Activated CD4-positive, CD25-positive, alpha-beta regulatory T cell treated with anti-CD3 and anti-CD28 coated beads, Interleukin-2, amount 50 U/mL, for 24 hours (primary cell): ENCODE measurements around the gene LEFTY1.
"Not testable (repeated sequence)": the region's sequence is repeated elsewhere in the genome, so short reads cannot be mapped to it uniquely, and the experiment has no call there.

Source experiments
- ATAC-seq, 2 donors: fragments of 150-1000 bp; cut with Tn5 transposase; one replicate each; pipeline ENCODE4 v1.10.0; 2021; ENCODE audit warnings: mild to moderate bottlenecking in 1 of 2, moderate library complexity in 1 of 2

The LEFTY1 gene

GRCh38 chr1:225888898-225889601, at the start of gene LEFTY1:
LEFTY1 (minus strand) TSS chr1:225889146; CDS start chr1:225889066, 80 bp downstream.
- ATAC-seq: no peak

GRCh38 chr1:225937048-225937968, 48.4 kb upstream of the LEFTY1 start:
- no peak for ATAC-seq

- no peak for ATAC-seq
Observed at GRCh38 chr1:225936523-225936922, 47.6 kb upstream of the LEFTY1 start.

GRCh38 chr1:225936086-225936485, 47.1 kb upstream of the LEFTY1 start:
- ATAC-seq: not testable (repeated sequence)

GRCh38 chr1:225934711-225935110, 45.8 kb upstream of the LEFTY1 start:
- ATAC-seq: no peak

GRCh38 chr1:225933072-225933471, 44.1 kb upstream of the LEFTY1 start:
- ATAC-seq: no peak

GRCh38 chr1:225931270-225932136, 42.6 kb upstream of the LEFTY1 start:
- ATAC-seq: no peak

GRCh38 chr1:225930566-225930965, 41.6 kb upstream of the LEFTY1 start:
- ATAC-seq: no peak

GRCh38 chr1:225929462-225929861, 40.5 kb upstream of the LEFTY1 start:
- ATAC-seq: not testable (repeated sequence)

GRCh38 chr1:225928186-225929175, 39.5 kb upstream of the LEFTY1 start:
- ATAC-seq: no peak

- ATAC-seq: no peak
Observed at GRCh38 chr1:225926551-225927113, 37.7 kb upstream of the LEFTY1 start.

- peak; percentile 96 to 98 for ATAC-seq
Observed at GRCh38 chr1:225923692-225924555, 35.0 kb upstream of the LEFTY1 start, which contains the start of gene PYCR2. PYCR2 (minus strand) TSS chr1:225924250; CDS start chr1:225924110, 140 bp downstream.

GRCh38 chr1:225923381-225923691, 34.4 kb upstream of the LEFTY1 start:
- no peak for ATAC-seq

- ATAC-seq: no peak
Observed at GRCh38 chr1:225921734-225922709, 33.1 kb upstream of the LEFTY1 start.

- ATAC-seq: no peak
Observed at GRCh38 chr1:225919906-225920305, 31.0 kb upstream of the LEFTY1 start.

- no peak for ATAC-seq
Observed at GRCh38 chr1:225918280-225918679, 29.3 kb upstream of the LEFTY1 start.

GRCh38 chr1:225917536-225917935, 28.6 kb upstream of the LEFTY1 start:
- no peak for ATAC-seq

- no peak for ATAC-seq
Observed at GRCh38 chr1:225917101-225917500, 28.2 kb upstream of the LEFTY1 start.

GRCh38 chr1:225915538-225915991, 26.6 kb upstream of the LEFTY1 start:
- no peak for ATAC-seq
